CD1c-positive myeloid dendritic cell (primary cell): ENCODE results near the gene TMPRSS13.

Experiments used
- DNase-seq: peaks from one replicate; pipeline ENCODE4 v3.0.0-alpha.2; 2016; ENCODE audit errors: extremely low spot score

Gene TMPRSS13

DNA sequence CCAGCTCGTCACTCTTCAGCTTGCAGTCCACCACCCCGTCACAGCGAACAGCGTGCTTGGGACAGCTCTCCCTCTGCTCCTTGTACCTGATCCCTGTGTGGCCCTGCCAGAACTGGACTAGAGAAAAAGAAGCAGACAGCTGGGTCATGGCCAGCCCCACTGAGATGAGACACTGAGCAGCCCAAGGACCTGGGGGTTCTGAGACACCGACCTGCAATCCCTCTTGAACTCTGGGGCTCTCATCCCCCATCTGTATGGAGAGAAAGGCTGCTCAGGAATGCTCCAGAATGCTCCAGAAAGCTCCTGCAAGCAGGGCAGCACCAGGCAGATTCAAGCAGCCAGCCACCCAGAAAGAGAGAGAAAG, 14.8 kb downstream of the TMPRSS13 start:
- DNase-seq: no peak

DNA sequence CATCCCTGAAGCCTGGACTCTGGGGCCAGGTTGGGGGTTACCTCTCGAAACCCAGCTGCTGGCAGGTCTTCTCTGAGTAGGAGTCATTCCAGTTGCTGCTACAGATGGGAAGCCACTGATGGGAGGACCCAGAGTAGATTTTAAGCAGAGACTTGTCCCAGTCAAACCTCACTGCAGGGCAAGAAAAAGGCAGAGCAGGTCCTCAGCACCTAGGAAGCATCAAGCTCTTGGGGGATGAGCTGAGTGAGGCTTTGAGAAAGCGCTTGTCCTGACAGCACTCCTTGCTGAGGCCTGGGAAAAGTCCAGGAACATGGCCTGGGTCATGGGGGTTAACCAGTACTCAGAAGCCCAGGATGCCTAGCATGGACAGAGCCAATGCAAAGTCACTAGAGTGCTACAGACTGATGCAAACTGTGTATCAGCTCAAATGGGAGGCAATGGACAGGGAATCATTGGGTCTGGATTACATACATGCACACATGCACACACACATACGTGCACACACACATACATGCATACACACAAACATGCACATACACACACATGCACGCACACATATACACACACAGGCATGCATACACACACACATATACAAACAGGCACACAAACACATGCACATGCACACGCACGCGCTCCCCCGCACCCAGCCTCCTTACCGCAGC, 15.3 kb downstream of the TMPRSS13 start:
- DNase-seq: no peak

GRCh38 chr11:117912497-117912896, 16.7 kb downstream of the TMPRSS13 start:
- DNase-seq: no peak

DNA sequence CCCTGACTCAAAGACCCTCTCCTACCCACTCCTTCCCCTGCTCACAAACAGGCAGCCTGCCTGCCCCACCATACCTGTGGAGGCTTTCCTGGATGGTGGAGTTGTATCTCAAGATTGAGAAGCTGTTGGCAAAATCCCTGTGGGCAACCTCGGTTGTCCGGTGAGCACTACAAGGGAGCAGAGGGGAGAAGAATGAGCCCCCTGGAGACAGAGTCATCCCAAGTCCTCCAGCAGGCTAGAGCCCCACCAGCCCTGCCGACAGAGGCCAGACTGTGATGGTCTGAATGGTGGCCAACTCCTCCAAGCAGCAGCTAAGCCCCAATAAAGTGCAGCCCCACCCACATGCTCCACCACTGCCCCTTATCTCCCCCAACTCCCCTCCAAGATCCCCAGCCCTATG, 17.5 kb downstream of the TMPRSS13 start:
- no peak for DNase-seq

GRCh38 chr11:117910941-117911655, 18.1 kb downstream of the TMPRSS13 start:
- no peak for DNase-seq

- DNase-seq: peak; percentile 26
These were observed 18.7 kb downstream of the TMPRSS13 start for GRCh38 chr11:117910525-117910924.

- DNase-seq: peak; percentile 28
These were observed 19.4 kb downstream of the TMPRSS13 start for GRCh38 chr11:117909611-117910382.

GRCh38 chr11:117908959-117909610, 20.1 kb downstream of the TMPRSS13 start:
- DNase-seq: peak; percentile 31

DNA sequence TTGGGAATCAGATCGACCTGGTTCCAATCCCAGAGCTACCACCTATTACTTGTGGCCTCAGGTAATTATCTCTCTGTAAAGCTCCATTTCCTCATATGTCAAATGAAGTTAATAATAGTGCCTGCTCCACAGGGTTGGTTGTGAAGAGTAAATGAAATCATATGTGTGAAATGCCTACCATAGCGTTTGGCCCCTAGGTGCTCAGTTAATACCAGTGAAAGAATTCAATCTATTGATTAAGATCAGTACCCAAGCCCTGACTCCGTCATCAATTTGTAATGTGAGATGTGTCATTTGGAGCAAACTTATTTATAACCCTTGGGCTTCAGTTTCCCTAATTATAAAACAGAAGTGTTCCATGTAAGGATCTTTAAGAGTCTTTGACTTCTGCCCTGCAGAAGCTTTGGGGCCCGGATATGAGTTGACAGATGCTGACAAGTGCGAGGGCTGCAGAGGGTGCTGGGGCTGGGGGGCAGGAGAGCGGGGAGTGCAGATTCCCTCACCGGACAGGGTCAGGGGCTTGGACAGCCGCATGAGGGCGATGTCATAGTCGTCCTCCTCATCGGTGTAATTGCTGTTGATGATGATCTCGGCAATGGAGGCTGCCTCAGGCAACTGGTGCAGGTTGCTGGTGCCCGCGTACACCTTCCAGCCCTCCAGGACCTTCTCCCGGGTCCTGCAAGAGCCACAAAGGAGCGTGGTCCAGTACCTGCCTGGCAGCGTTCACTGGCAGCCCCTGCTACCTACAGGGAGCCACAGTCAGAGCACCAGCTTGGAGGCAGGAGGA, 20.9 kb downstream of the TMPRSS13 start:
- DNase-seq: peak; percentile 66

- DNase-seq: peak; percentile 96
These were observed 21.7 kb downstream of the TMPRSS13 start for GRCh38 chr11:117907276-117908108.

- no peak for DNase-seq
These were observed 22.5 kb downstream of the TMPRSS13 start for GRCh38 chr11:117906710-117907109.

DNA sequence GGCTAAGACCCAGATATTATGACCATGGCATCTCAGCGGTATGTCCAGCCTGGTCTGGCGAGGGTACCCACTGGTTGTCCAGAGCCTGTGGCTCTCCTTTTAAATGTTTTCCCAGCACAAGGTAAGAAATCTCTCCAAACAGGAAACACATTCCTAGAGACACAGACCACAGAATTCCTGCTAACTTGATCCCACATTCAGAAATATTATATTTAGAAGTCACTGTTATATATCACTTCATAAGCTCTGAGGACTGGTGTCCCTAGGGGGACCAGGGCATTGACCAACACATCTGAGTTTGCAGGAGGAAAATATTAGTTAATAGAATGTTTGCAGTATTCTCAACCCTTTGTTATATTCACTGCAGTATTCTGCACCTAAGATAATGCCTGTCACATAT, 23.1 kb downstream of the TMPRSS13 start:
- DNase-seq: no peak

GRCh38 chr11:117905524-117905923, 23.7 kb downstream of the TMPRSS13 start:
- no peak for DNase-seq

DNA sequence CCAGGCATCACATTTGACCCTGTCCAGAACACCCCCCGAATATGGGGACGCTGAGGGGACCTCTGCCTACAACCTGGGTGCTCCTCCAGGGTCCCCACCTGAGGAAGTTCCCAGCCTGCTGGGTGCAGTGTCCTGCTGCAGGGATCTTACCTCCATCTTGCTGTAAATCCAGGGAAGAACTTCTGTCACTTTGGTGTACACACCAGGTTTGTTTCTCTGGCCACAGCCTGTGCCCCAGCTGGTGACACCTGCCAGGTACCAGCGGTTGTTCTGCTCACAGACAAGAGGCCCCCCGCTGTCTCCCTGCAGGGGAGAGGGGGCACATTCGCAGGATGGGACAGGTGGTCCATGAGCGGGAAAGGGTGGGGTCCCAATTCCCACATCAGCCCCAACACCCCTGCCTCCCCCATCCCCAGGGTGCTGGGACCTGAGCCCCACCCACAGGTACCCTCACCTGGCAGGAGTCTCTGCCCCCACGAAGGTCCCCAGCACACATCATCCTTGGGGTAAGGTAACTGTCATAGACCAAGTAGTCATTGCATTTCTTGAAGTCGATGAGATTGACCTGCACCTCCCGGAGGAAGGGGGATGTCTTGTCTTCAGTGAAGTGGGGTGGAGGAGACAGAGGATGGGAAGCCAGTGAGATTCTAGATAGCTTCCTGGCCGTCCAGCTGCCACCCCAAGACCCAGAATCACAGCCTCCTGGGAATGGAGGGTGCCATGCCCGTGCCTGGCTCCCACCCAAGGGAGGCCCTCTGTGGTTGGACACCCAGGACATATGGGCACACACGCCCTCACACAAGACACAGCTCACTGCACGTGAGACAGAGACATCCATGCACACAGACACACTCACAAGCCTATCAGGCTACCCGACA, 25.5 kb downstream of the TMPRSS13 start:
- DNase-seq: no peak

DNA sequence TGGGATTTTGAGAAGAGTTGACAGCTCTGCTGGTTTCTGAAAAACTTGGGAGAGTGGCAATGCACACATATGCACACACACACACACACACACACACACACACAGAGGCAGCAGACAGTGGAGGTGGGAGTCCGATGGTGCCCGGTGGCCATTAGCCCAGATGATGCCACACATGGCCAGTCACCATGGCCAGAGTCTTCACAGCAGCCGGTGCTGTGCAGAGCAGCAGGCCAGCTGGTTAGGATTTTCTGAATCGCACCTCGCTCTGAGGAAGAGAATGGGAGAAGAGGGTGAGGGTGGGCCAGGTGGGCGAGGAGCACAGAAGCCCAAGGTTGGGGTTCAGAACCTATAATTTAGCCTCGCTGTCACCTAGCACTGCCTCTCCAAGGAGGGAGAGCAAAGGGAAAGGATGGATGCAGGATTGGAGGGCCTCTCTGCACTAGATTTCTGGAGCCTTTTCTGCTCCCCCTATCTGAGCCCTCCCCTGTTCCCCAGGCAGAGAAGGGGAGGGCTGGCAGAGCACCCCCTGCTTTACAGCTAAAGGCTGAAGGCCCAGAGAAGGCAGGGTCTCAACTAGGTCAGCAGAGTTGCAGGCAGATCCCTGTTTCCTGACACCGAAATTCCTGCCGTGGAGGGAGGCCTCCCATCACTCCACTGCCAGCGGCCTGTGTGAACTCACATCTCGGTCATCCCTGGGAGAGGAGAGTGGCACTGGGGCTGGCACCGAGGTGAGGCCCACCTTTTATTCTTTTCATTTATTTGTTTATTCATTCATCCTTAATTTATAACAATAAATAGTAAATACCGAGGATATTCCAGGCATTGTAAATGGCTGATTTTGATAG, 27.0 kb downstream of the TMPRSS13 start:
- no peak for DNase-seq

DNA sequence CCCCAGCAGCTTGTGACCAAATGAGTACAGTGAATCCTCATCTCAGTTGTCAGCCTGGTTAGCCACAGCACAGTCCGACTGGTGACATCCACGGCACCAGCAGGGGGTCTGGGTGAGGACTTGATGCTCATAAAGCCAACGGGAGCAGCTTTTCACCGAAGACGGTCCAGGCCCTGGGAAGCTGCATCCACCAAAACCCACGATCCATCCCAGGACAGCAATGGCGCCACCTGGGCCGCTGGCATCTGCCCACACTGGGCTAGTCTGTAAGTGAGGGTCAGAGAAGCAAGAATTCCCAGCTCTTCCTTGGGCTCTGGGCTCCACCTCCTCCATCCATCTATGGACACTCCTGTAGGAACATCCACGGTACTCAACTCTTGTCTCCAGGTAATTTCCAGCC, 27.6 kb downstream of the TMPRSS13 start:
- no peak for DNase-seq

DNA sequence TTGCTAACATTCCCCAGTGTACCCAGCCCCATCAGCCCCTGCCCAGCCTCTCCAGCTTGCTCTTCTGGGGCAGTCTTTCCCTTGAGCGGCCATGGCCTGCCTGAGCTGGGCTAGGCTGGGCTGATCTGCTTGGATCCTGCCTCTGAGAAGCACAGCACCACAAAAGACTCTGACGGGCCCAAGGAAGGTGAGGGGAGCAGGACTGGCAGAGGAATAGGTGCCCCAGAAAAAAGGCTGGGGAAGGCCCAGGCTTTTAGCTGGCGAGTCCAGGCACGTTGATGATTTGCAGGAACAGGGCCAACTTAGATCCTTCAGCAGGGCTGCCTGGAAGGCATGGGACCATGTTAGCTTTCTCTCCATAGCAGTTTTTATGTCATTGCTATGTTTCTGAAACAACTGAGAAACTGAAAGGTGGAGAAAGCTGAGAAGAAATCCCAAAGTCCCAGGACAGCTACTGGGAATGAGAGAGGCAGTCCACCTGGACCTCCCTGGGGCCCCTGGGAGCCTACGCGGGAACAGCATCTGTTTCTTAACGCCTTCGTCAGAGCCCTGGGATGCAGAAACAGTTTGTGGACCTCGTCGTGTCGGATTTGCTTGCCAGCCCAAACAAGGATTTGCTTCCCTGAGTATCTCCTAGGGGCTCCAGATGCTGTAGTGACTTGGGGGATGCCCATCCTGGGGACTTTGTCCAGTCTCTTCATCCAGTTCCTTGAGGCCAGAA, 28.3 kb downstream of the TMPRSS13 start:
- no peak for DNase-seq

DNA sequence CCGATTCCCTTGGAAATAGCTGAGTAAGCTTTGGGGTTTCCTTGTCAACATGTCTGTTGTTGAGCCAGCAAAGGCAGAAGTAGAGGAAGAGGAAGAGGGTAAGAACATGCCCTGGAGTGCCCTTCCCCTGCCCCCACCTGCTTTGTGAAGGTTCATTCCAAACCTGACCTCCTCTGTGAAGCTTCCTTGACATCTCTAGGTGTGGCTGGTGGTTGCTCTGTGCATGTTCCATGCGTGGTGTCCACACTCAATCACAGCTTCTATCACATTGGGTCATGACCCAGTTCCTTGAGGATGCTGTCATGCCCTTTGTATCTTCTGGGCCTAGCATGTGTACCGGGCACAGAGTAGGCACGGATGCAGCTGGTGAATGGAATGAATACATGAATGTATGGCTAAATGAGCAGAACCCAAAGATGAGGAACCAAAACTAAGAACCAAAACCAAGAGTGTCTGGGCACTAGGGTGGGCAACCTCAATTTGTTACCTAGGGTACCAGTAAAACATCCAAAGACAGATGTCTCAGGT, 29.0 kb downstream of the TMPRSS13 start:
- DNase-seq: peak; percentile 54
